ENCODE measurements around the gene TFDP1.

Gene TFDP1

GRCh38 chr13:113599391-113599790 lies 14.8 kb downstream of the TFDP1 start:
- FAIRE-seq = no peak

- FAIRE-seq = no peak
Measured at GRCh38 chr13:113601166-113602070, 16.9 kb downstream of the TFDP1 start.

GRCh38 chr13:113602291-113602988 lies 17.9 kb downstream of the TFDP1 start:
- FAIRE-seq = no peak

DNA sequence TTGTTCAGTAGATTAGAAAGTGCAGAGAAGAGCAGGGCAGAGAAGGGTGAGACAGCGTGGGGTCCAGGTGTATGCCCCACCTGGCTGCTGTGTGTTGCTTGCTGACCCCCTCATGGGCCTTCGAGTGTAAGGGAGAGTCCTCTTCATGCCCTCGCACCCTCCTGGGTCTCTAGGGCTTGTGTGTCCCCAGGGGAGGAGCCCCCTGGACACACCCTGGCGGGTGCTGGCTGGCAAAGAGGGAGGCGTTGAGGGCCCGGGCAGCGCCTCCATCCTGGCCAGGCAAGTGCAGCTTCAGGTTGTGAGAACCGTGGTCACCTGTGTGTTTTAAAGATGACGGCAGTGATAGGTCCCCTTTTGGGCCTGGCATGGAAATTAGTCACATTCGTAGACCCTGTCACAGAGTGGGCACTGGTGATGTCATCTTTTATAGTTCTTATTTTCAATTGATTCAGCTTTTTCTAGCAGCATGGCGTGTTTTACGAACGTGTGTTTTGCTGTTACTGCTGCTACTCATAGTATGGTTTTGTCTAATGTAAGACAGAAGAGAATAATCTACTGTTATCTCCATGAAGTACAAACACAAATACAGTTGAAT lies 18.7 kb downstream of the TFDP1 start:
- FAIRE-seq = no peak

GRCh38 chr13:113604186-113604585 lies 19.6 kb downstream of the TFDP1 start:
- FAIRE-seq = no peak

- no peak for FAIRE-seq
Measured at GRCh38 chr13:113605461-113605860, 20.9 kb downstream of the TFDP1 start.

DNA sequence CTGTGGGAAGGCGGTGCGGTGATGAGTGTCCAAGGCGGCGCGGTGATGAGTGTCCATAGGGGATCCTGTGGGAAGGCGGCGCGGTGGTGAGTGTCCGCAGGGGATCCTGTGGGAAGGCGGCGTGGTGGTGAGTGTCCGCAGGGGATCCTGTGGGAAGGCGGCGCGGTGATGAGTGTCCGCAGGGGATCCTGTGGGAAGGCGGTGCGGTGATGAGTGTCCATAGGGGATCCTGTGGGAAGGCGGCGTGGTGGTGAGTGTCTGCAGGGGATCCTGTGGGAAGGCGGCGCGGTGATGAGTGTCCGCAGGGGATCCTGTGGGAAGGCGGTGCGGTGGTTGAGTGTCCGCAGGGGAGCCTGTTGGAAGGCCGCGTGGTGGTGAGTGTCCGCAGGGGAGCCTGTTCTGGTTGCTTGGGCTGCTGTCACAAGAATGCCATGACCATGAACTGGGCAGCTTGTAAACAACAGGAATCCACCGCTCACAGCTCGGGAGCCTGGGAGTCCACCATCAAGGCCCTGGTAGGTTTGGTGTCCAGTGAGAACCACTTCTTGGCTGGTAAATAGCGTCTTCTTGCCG lies 21.4 kb downstream of the TFDP1 start:
- FAIRE-seq = no peak

DNA sequence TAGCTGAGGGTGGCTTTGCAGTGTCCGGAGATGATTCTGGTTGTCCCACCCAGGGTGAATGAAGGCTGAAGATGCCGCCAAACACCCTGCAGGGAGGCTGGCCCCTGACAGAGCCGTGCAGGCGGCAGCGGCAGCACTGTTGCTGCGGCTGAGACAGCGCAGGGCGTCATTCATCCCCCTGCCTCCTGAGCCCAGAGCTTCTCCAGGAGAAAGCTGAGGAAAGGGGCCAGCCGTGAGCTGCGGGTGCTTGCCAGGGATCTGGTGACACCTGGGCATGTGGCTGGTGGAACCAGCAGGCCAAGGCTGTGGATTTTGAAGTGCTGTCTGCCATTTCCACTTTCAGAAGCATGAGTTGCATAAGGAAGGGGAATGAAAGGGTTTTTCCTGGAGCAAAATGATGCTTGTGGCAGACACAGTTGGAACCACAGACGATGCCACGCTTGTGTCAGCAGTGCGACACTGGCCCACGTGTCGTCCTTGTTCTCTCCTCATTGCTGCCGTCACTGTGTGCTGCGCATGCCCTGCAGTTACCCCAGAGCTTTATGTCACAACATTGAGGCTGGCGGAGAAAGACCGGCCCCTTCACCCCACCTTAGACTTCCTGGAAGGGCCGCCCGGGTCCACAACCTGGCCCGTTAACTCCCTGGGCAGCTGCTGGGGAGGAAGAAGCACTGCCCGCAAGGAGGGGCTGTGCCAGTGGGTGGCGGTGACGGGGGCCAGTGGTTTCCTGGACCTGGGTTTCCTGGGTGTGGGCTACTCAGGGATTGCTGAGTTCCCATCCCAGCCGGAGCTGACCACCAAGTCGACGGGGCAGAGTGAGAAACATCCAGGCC lies 22.7 kb downstream of the TFDP1 start:
- no peak for FAIRE-seq

- FAIRE-seq = no peak
Measured at GRCh38 chr13:113607889-113608635, 23.5 kb downstream of the TFDP1 start.

DNA sequence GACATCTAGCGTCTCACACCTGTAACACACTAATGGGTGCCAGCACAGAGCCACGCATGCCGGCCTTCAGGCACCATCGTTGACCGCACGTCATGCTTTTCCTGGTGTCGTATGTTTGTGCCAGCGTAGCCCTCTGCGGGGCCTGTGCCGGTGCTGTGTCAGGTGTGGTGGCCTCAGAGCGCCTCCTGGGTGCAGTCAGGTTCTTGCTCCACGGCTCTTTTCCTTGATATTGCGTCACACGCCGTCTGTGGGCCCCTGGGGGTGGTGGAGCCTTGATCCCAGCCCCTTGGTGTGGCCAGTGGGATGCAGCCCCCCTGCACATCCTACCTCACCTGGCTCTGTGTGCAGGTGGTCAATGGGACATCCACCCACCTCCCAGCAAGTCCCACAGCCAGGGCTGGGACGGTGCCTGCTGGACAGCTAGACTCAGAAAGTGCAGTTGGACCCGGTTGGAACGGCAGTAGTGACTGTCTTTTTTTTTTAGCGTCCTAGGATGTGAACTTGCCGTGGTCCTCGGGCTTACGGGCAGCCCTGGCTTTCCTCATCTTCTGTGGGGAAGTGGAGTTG lies 24.5 kb downstream of the TFDP1 start:
- FAIRE-seq = no peak

DNA sequence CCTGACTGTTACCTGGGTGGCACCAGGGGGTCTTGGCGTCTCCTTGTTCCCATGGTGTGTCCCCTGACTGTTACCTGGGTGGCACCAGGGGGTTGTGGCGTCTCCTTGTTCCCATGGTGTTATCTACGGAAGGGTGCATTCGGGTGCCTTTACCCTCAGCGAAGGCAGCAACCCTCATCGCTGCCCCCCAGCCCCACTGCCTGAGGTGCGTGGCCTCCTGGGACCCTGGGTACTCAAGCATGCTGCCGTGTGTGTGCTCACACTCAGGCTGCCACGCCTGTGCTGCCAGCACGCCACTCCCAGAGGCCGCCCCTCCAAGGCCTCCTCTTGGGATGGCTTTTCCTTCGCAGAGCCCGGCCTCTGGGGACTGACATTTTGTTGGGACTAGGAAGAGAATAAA lies 25.1 kb downstream of the TFDP1 start:
- no peak for FAIRE-seq

GRCh38 chr13:113610266-113610665 lies 25.7 kb downstream of the TFDP1 start:
- no peak for FAIRE-seq

- FAIRE-seq = no peak
Measured at GRCh38 chr13:113611996-113612395, 27.4 kb downstream of the TFDP1 start.

DNA sequence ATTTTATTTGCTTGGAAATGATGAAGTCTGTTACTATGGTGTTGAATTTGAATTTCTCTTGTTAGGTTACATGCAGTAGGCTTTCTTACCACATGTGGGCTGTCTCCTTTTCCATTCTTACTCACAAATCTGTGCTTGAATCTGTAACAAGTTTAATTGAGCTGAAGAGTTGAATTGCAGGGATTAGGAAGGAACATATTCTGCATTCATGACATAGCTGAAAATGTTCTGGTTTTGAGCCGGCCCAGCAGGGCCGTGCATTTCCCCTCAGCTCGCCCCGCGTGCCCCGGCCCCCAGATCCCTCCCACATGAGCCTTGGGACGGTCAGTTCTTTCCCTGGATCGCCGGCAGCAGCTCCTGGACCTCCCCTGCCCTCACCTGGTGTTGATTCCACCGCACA lies 28.1 kb downstream of the TFDP1 start:
- FAIRE-seq = no peak

GRCh38 chr13:113613789-113614379 lies 29.3 kb downstream of the TFDP1 start:
- FAIRE-seq = no peak

DNA sequence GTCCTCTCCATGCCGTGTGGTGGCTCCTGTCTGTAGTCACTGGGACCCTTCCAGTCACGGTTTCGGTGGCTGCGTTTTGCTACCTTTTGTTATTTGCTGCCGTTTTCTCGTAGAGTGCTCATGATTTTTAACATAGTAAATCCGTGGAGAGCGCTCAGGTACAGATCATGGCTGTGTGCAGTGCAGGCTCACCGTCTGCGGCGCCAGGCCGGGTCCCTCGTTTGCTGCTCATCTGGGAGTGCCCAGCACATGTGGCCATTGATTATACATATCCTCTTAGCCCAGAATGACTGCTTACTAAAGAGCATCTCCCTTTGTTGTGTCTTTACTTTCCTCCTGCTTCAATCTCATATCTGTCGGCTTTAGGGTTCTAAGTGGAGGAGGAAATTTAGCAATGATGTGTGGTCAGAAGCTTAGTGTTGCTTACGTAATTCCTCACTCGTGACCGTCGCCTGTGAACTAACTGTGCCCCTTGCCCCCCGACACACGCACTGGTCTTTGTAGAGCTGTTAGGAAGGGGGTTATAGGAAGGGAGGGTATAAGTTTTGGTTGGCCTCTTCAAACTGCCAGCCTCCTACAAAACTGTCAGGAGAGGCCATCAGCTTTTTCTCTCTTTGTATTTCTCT lies 31.8 kb downstream of the TFDP1 start:
- no peak for FAIRE-seq

- FAIRE-seq = no peak
Measured at GRCh38 chr13:113616991-113617749, 32.6 kb downstream of the TFDP1 start.

- FAIRE-seq = no peak
Measured at GRCh38 chr13:113617961-113618360, 33.4 kb downstream of the TFDP1 start.

GRCh38 chr13:113618455-113618854 lies 33.9 kb downstream of the TFDP1 start:
- no peak for FAIRE-seq

Data from islet of Langerhans (tissue), 1 donor.